GM12801 (cell line): ENCODE measurements around the gene CLIC5.

Experiments used
- CTCF ChIP-seq: IDR thresholded peaks from one replicate; pipeline ENCODE4 v1.5.1; 2011; ENCODE audit warnings: control low read depth; ENCODE audit not compliant: insufficient read length; ENCODE audit errors: extremely low read depth

Gene CLIC5

DNA sequence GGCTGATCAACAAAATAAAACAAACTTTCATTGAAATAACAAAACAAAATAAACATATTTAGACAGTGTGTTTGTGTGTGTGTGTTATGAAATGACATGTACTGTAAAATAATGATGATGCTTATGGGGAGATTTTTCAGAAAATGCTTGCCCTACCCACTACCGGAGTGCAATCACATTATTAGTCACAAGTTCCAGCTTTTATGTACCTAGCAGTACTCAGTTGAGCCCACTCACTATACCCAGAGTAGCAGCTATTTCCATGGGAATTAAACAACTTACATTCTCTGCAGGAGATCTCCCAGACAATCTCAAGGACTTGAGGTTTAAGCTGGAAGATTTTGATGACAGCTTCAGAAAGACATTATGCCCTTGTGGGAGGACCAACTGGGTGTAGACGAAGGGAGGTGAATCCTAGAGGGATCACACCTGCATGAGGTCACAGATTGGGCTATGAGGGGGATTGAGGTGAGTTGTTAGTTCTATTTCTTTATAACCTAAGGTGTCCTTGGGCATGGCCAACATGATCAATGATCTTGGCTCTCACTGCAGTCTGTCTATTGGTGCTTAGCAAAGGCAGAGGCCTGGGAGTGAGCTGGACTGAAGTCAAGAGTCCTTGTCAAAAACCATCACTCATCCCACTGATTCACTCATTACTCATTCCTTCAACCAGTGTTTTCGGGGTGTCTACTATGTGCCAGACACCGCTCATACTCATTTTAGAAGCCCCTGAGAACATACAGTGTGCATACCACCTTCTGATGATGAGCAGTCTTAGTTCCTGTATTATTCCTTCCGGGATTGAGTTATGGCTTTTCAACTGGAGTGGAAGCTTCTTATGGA is 6.7 kb upstream of the CLIC5 start:
- no peak for TF ChIP-seq CTCF

GRCh38 chr6:46017726-46018125 is 2.1 kb upstream of the CLIC5 start:
- no peak for TF ChIP-seq CTCF

DNA sequence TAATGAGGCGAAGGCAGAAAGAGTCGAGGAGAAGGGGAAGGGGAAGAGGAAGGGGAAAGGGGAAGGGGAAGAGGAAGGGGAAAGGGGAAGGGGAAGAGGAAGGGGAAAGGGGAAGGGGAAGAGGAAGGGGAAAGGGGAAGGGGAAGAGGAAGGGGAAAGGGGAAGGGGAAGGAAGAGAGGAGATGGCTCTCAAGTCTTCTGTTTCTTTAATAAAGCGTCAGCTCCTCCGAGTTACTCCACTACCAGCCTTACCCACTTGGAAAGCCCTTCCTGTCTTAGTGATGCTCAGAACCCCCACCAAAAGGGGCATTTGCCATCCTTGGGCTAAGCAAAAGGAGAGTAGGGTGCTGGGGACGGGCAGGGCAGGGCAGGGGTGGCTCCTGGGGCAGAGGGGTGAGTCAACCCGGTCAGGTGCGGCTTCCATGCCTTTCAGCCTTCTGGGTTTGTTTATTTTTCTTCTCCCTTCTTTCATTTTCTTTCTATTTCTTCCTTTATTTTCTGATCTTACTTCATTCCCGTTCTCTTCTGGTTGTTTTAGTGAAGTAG is 476 bp upstream of the CLIC5 start:
- TF ChIP-seq CTCF, result no peak

GRCh38 chr6:46014511-46015118 is 1.0 kb downstream of the CLIC5 start:
- no peak for TF ChIP-seq CTCF

DNA sequence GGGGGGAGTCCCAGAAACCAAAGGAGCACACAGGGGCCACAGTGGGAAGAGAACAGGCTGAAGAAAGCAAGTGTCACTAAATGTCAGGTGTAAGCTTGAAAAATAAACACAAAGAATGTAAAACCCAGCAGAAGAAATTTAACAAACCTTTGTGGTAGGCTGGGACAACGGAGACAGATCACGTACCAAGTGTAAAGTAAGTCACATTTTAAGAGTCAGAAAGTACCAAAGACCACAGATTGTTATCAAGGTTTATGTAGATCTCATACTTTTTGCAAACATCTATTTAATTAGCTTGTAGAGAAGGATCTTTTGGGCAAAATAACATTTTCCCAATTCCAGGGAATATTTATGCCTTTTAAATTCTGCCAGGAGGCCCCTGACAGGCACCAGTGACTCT is 1.6 kb downstream of the CLIC5 start:
- TF ChIP-seq CTCF, result no peak

- no peak for TF ChIP-seq CTCF
These were observed 2.0 kb downstream of the CLIC5 start for GRCh38 chr6:46013639-46014038.

- no peak for TF ChIP-seq CTCF
These were observed 2.8 kb downstream of the CLIC5 start for GRCh38 chr6:46012834-46013233.
